Lower leg skin (tissue), 4 donors: Measurements from ENCODE around the gene SCD5. TPM values are rescaled to one million over a fixed set of nuclear protein-coding genes. Genes with fewer than 3 reads are reported as not detected.

ENCODE experiments used
- DNase-seq, 2 donors: peaks; one replicate each; pipeline ENCODE4 v3.0.0-alpha.2; 2019; ENCODE audit warnings: low spot score in 2 of 2
- H3K4me3 ChIP-seq: fragments of 200-600 bp; sonication (generic); 2 replicates; pipeline ENCODE4 v1.5.1; 2017; ENCODE audit warnings: mild to moderate bottlenecking, low read depth; ENCODE audit not compliant: poor library complexity, severe bottlenecking
- POLR2A ChIP-seq, 2 donors: fragments of 450-650 bp; IDR thresholded peaks; one replicate each; pipeline ENCODE4 v1.6.1; 2016 to 2017; ENCODE audit warnings: antibody characterized with exemption in 2 of 2, mild to moderate bottlenecking in 1 of 2, moderate library complexity in 1 of 2
- WGBS, 2 donors: methylation state at CpG; one replicate each; pipeline ENCODE4 v1.1.5; 2018; 5-methylcytosine and 5-hydroxymethylcytosine counted together
- intact Hi-C: fragments of 100-400 bp; cut with DNase I; formaldehyde crosslinking; loops from one replicate; pipeline ENCODE4 v1.15.0; 2023; ENCODE audit warnings: low total_unique reads
- microRNA counts, 2 donors: library from miRNA; unstranded; fragments of <30 nt; microRNA quantifications; one replicate each; lab custom pipeline; 2016
- microRNA-seq, 2 donors: library from miRNA; unstranded; fragments of <30 nt; microRNA quantifications; one replicate each; pipeline ENCODE4, GENCODE V29; 2016; ENCODE audit warnings: borderline replicate concordance in 2 of 2, borderline number of aligned reads in 1 of 2
- total RNA-seq, 4 donors: library from RNA; depleted of rRNA; stranded (reverse); fragments of >200 nt; gene quantifications; one replicate each; pipeline ENCODE4 v1.1.0, GENCODE V29; 2016
- TF ChIP-seq, protein P1 (sequence below), 3 donors: fragments of 450-650 bp; IDR thresholded peaks; one replicate each; pipeline ENCODE4 v1.5.1; 2016; ENCODE audit warnings: antibody characterized with exemption in 3 of 3, mild to moderate bottlenecking in 3 of 3, moderate library complexity in 2 of 3

SCD5 gene
- total RNA-seq, 4 donors from 2014 or later, result 4.6 to 16.9 (median 11.6) TPM

GRCh38 chr4:82584931-82585330, 213.7 kb downstream of the SCD5 start:
- intact Hi-C loops, result no loop called here
- TF ChIP-seq POLR2A (IDR thresholded peaks at IDR 0.05), result no peak
- TF ChIP-seq, protein P1, sequence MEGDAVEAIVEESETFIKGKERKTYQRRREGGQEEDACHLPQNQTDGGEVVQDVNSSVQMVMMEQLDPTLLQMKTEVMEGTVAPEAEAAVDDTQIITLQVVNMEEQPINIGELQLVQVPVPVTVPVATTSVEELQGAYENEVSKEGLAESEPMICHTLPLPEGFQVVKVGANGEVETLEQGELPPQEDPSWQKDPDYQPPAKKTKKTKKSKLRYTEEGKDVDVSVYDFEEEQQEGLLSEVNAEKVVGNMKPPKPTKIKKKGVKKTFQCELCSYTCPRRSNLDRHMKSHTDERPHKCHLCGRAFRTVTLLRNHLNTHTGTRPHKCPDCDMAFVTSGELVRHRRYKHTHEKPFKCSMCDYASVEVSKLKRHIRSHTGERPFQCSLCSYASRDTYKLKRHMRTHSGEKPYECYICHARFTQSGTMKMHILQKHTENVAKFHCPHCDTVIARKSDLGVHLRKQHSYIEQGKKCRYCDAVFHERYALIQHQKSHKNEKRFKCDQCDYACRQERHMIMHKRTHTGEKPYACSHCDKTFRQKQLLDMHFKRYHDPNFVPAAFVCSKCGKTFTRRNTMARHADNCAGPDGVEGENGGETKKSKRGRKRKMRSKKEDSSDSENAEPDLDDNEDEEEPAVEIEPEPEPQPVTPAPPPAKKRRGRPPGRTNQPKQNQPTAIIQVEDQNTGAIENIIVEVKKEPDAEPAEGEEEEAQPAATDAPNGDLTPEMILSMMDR (IDR thresholded peaks at IDR 0.05), result no peak
- no peak for DNase-seq
- WGBS, 2 donors, result 78 to 80% methylated on average over 3 of the region's 3 CpGs
- no peak overlapping the region for H3K4me3 ChIP-seq

GRCh38 chr4:82583897-82584587, 214.6 kb downstream of the SCD5 start:
- no peak overlapping the region for H3K4me3 ChIP-seq

GRCh38 chr4:82579932-82580331, 218.7 kb downstream of the SCD5 start:
- no peak overlapping the region for H3K4me3 ChIP-seq
- 78 to 87% methylated on average over 5 of the region's 5 CpGs for WGBS, 2 donors
- TF ChIP-seq, protein P1 (IDR thresholded peaks at IDR 0.05), result no peak
- TF ChIP-seq POLR2A (IDR thresholded peaks at IDR 0.05), result no peak
- no peak for DNase-seq
- intact Hi-C loops, result no loop called here

More at GRCh38 chr4:82583897-82584587, 214.6 kb downstream of the SCD5 start:
- intact Hi-C loops, result no loop called here
- TF ChIP-seq POLR2A (IDR thresholded peaks at IDR 0.05), result no peak
- TF ChIP-seq, protein P1 (IDR thresholded peaks at IDR 0.05), result no peak
- WGBS, 2 donors, result 78 to 84% methylated on average over 5 of the region's 5 CpGs
- DNase-seq, result no peak

MicroRNAs within 50 kb of the gene (microRNA counts, 767-probe panel; counts per million panel counts)
- microRNA hsa-miR-575 (lab: Ali Mortazavi, UCI), result 0 to 358 counts per million in 2 donors

Small RNAs within 50 kb of the gene (microRNA-seq; reads per million reads assigned to microRNA genes)
- 0 reads per million in 2 donors for gene MIR575

Other genes with a start within 250 kb of the SCD5 start
- gene TMEM150C, start 236.8 kb downstream of the SCD5 start, total RNA-seq, result 10 to 100 TPM in 1 of 4 donors, 1 to 10 TPM in 3; 3.4 to 15.5 (median 7.3) TPM
- gene SEC31A, start 92.4 kb upstream of the SCD5 start, total RNA-seq, result 100 to 1,000 TPM; 100 to 166 (median 118) TPM
- gene THAP9, start 101.9 kb upstream of the SCD5 start, total RNA-seq, result 1 to 10 TPM; 3.2 to 3.8 (median 3.5) TPM
- 10 to 100 TPM; 16.9 to 25.3 (median 17.8) TPM for gene LIN54, start 212.0 kb upstream of the SCD5 start, total RNA-seq
- gene COPS4, start 236.4 kb upstream of the SCD5 start, total RNA-seq, result 10 to 100 TPM; 18.4 to 56.5 (median 43.7) TPM